SK-N-MC (cell line): ENCODE results near the gene UBFD1.

Experiments
- EZH2 ChIP-seq: fragments of 200-600 bp; sonication (generic); IDR thresholded peaks from one replicate; pipeline ENCODE4 v1.6.1; 2017; ENCODE audit warnings: antibody characterized with exemption
- FOXP2 ChIP-seq: optimal IDR thresholded peaks from 2 replicates; pipeline ENCODE3; 2011; ENCODE audit warnings: mild to moderate bottlenecking, moderate library complexity; ENCODE audit not compliant: insufficient read depth; ENCODE audit errors: extremely low read length, control extremely low read depth
- POLR2AphosphoS5 ChIP-seq: IDR thresholded peaks from 2 replicates; pipeline ENCODE4 v1.6.1; 2012; ENCODE audit warnings: mild to moderate bottlenecking, low read depth, low read length, borderline replicate concordance

- no peak for TF ChIP-seq EZH2
- TF ChIP-seq POLR2AphosphoS5, result no peak
- no peak for TF ChIP-seq FOXP2
Measured at GRCh38 chr16:23527961-23528643, 29.4 kb upstream of the UBFD1 start.
